GM19351 (cell line): ENCODE measurements around the gene R3HDM1.
"Not testable (repeated sequence)": the region's sequence is repeated elsewhere in the genome, so short reads cannot be mapped to it uniquely, and the experiment has no call there.

Experiments used
- ATAC-seq: cut with Tn5 transposase; IDR thresholded peaks from one replicate; pipeline ENCODE4 v1.9.1; 2021; ENCODE audit warnings: mild to moderate bottlenecking, moderate library complexity; ENCODE audit not compliant: unreplicated experiment

Gene R3HDM1

DNA sequence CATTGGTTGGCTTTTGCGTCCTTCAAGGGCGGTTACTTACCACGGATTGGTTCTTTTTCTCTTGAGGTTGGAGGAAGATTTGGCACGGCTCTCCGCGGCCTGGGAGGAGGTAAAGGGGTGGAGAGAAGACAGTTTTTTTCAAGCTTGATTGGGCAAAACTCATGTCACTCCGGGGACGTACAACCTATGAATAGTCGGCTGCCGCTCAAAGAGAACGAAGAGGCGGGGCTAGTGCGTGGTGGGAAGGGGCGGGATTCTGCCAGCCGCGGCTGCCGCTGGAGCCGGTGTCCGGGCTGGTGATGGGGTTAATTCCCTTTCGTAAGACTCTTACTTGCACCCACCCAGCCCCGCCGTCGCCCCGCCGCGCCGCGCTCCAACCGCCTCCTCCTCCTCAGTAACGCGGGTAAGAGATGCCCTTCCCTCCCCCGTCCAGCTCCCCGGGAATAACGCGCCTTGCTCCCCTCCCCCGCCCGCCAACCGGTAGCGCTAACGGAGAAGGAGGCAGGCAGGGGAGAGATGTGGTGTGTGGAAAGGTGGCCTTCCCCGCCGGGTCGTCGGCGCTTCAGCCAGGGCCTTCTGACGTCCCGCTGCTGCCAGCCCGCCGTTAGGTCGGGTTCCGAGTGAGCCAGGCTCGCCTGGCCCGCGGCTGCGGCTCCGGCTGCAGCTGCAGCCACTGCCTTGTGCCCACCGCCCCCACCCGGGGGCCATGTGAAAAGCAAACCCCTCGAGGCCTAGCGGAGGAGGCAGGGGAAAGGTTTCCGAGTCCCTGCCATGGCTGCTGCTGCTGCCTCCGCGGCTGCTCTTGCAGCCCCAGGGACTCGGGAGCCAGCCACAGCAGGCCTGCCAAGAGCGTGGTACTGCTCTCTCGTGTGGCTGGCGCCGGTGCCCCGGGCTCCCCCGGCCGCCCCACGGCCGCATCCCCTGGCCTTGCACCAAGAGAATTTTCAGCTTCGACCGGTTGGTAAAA is at the start of gene R3HDM1:
R3HDM1 (plus strand) TSS at position 254 of the 967 bp plus-strand sequence. CDS start 73,362 bp downstream, outside the sequence.
- peak; percentile 75 for ATAC-seq

- no peak for ATAC-seq
Measured at GRCh38 chr2:135485441-135485840, 45.8 kb upstream of the R3HDM1 start.

DNA sequence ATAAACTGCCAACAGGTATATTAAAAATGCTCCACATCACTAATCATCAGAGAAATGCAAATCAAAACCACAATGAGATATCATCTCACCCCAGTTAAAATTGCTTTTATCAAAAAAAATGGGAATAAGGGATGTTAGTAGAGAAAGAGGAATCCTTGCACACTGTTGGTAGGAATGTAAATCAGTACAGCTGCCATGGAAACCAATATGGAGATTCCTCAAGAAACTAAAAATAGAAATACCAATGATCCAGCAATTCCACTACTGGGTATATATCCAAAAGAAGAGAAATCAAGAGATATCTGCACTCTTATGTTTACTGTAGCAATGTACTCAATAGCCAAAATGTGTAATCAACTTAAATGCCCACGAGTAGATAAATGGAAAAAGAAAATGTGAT is 40.9 kb upstream of the R3HDM1 start:
- ATAC-seq = no peak

DNA sequence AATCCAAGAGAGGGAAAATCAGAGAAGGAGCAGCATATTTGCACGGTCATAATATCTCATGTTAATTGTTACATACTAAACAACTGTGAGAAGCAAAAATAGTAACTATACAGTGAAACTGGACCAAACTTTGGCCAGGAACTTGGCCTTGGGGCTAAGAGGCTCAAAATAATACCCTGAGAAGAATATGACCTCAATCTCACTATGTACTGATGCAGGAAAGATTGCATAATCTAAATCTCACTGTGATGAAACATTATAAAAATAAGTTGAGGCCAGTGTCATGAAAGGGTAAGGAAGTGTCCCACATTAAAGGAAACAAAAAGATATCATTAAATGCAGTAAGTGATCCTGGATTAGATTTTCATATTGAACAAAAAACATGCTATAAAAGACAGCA is 36.8 kb upstream of the R3HDM1 start:
- ATAC-seq = no peak

GRCh38 chr2:135494917-135495316 is 36.4 kb upstream of the R3HDM1 start:
- ATAC-seq = no peak

DNA sequence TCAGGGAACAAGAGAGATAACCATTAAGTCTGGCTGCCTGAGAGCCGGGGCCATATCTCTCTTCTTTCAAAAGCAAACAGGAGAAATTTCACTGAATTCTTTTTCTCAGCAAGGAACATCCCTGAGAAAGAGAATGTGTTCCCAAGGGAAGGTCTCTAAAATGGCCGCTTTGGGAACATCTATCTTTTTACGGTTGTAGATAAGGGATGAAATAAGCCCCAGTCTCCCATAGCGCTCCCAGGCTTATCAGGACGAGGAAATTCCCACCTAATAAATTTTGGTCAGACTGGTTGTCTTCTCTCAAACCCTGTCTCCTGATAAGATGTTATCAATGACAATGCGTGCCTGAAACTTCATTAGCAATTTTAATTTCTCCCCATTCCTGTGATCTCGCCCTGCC is 32.7 kb upstream of the R3HDM1 start:
- not testable (repeated sequence) for ATAC-seq

- ATAC-seq = no peak
Measured at GRCh38 chr2:135504811-135505210, 26.5 kb upstream of the R3HDM1 start.

- ATAC-seq = no peak
Measured at GRCh38 chr2:135510577-135510976, 20.7 kb upstream of the R3HDM1 start.

- no peak for ATAC-seq
Measured at GRCh38 chr2:135512099-135512498, 19.2 kb upstream of the R3HDM1 start.

DNA sequence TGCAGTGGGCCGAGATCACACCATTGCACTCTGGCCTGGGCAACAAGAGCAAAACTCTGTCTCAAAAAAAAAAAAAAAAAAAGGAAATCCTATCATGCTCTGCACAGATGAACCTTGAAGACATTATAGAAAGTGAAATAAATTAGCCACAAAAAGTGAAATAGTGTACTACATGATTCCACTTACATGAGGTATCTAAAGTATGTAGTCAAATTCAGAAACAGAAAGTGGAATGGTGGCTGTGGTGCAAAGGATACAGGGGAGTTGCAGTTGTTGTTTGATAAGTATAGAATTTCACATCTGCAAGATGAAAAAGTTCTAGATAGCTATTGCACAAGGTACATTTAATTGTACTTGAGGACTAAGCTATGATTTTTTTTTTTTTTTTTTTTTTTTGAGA is 5.5 kb upstream of the R3HDM1 start:
- ATAC-seq = no peak

DNA sequence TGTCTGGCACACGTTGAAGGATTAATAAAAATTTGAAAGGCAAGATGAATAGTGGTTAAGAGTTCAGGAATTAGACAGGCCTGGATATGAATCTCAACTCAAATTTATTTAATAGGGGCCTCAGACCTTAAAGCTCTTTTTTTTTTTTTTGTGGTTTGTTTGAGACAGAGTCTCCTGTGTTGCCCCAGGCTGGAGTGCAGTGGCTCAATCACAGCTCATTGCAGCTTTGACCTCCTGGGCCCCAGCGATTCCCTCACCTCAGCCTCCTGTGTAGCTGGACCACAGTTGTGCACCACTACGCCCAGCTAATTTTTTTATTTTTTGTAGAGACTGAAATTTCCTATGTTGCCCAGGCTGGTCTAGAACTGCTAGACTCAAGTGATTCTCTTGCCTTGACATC is 3.3 kb upstream of the R3HDM1 start:
- no peak for ATAC-seq

DNA sequence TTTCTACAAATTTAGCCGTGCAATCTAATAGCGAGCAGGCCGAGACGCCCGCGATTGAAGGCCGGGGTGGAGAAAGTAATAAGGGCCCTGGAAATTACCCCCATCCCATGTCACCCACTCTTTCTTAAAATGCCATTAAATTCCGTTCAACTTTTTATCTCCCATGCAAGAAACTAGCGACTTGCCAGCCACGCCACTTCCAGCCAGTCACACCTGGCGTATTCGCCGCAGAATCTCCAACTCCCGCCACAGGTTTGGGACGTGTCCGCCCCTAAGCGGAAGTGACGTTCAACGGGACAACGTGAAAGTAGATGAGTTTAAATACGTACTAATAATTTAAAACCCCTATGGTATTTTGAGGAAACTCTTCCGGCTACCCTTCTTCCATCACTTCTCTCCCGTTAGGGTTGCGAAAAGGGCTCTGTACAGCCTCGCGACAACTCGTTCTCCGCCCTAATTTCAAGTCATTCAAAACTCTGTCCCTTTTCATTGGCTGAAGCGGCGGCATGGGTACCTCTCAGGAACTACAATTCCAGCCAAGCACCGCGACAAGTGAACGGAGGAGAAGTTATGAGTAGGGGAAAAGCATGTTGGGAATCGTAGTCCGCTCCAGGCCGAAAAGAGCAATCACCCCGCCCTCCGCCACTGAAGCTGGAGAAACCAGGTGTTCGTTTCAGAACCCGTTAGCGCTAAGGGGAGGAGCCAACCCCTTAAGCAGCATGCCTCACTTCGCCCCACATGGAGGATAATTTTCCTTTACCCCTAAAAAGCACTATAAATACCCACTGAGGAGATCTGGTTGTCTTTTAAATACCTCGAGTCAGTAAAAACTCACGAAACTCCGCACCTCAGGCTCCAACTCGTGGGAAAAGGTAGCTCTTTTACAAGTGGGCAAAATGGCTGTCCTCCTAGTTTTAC is 712 bp upstream of the R3HDM1 start, which contains the start of gene ZRANB3:
ZRANB3 (minus strand) TSS at position 906 of the 918 bp plus-strand sequence.
- ATAC-seq = peak; percentile 66

DNA sequence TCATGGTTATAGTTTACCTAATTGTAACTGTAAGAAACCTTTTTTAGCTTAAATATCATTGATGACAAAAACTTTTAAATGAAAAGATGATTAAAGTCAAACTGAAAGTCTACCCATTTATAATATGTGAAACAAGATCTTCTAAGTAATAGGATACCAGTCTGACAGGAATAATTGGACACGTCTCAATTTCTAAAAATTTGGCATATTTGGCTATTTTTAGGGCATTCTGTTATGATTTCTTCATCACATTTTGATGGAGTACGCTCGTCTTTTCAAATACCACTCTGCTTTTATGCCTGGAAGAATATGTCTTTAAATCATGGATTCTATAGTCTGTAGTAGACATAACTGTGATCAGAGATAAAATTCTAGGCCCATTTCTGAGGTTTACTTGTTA is 1.3 kb downstream of the R3HDM1 start:
- no peak for ATAC-seq

DNA sequence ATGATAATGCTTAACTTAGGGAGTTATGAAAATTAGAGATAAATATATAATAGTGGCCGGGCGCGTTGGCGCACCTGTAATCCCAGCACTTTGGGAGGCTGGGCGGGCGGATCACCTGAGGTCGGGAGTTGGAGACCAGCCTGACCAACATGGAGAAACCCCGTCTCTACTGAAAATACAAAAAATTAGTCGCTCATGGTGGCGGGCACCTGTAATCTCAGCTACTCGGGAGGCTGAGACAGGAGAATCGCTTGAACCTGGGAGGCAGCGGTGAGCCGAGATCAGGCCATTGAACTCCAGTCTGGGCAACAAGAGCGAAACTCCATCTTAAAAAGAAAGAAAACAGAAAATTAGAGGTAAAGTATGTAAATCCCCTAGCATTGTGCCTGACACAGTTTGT is 2.3 kb downstream of the R3HDM1 start:
- not testable (repeated sequence) for ATAC-seq

DNA sequence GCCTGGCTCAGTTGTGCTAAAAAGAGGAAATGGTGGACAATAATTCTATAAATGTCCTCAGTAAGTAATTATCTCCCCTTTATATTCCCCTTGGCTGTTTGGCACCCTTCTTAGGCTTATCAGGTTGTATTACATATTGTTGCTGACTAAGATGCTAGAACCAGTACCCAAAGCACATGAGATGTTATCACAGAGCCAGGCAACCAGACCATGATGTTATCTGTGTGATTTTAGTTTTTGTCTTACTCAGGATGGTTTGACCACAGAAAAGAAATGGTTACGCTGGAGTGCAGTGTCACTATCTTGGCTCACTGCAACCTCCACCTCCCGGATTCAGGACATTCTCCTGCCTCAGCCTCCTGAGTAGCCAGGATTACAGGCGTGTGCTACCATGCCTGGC is 15.2 kb downstream of the R3HDM1 start:
- ATAC-seq = no peak

GRCh38 chr2:135547311-135547710 is 16.0 kb downstream of the R3HDM1 start:
- no peak for ATAC-seq

- no peak for ATAC-seq
Measured at GRCh38 chr2:135551356-135551755, 20.1 kb downstream of the R3HDM1 start.

- ATAC-seq = no peak
Measured at GRCh38 chr2:135552887-135553286, 21.6 kb downstream of the R3HDM1 start.

DNA sequence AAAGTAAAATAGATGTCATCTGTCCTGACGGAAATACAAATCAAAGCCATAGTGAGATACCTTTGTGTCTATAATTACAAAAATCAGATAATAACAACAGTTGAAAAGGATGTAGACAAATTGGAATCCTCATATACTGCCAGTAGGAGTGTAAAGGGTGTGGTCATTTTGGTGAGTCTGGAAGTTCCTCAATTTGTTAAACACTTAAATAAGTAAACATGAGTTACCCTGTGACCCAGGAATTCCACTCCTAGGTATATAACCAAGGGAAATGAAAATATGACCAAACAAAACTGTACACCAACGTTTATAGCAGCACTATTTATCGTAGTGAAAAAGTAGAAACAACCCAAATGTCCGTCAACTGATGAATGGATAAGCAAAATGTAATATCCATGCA is 24.0 kb downstream of the R3HDM1 start:
- ATAC-seq = no peak

DNA sequence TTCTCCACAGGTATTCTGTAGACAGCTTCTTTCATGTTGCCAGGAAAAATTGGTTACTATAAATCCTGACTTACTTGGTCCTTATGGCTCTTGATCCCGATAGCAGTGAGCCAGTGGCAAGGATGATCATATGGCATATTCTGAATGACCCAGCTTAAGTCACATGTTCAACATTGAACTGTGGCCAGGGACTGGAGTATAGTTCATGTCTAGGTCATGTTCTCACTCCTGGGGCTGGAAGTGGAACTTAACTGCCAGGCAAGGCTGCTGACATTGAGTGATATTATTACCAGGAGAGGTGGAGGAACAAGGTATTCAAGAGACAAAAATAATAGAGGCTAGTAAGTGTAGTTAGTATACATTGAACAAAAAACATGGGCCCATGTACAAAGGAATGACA is 26.2 kb downstream of the R3HDM1 start:
- no peak for ATAC-seq

DNA sequence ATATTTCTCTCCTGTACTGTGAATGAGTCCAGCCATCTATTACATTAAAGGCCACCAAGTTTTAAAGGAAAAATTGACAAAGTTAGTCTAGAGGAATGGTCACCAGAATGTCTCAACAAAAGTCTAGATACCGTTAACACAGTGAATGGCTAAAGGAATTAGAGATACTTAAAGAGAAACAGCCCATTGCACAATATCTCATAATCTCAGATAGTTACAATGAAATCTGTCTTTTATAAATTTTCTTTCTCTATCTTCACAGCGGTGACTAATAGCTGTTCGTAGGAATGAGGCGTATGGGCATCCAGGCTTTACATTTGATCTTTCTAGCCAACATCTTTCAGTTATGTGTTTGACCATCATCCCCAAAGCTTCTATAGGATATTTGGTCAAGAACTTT is 30.6 kb downstream of the R3HDM1 start:
- ATAC-seq = no peak
